Globus pallidus (tissue), 1 donor: ENCODE results near the gene SUMO1.
A peak's percentile ranks its signal among the peaks of the same experiment; 100 is the strongest.

ENCODE experiments used
- DNase-seq: peaks from one replicate; pipeline ENCODE4 v3.0.0-alpha.2; 2015; ENCODE audit warnings: low spot score

Gene SUMO1

GRCh38 chr2:202196727-202197126 is 41.7 kb downstream of the SUMO1 start:
- no peak for DNase-seq

GRCh38 chr2:202194418-202194817 is 44.0 kb downstream of the SUMO1 start:
- DNase-seq, result no peak

- DNase-seq, result no peak
These were observed 44.5 kb downstream of the SUMO1 start for GRCh38 chr2:202193881-202194353.

- no peak for DNase-seq
These were observed 45.1 kb downstream of the SUMO1 start for GRCh38 chr2:202193305-202193704.

- DNase-seq, result no peak
These were observed 50.8 kb downstream of the SUMO1 start for GRCh38 chr2:202187570-202187969.

- DNase-seq, result no peak
These were observed 51.7 kb downstream of the SUMO1 start for GRCh38 chr2:202186641-202187202.

- no peak for DNase-seq
These were observed 53.2 kb downstream of the SUMO1 start for GRCh38 chr2:202185156-202185555.

GRCh38 chr2:202184557-202184956 is 53.8 kb downstream of the SUMO1 start:
- no peak for DNase-seq

- DNase-seq, result peak; percentile 41
These were observed 59.9 kb downstream of the SUMO1 start for GRCh38 chr2:202178346-202178958.

- no peak for DNase-seq
These were observed 65.8 kb downstream of the SUMO1 start for GRCh38 chr2:202172439-202173211.

- DNase-seq, result no peak
These were observed 67.1 kb downstream of the SUMO1 start for GRCh38 chr2:202171241-202171825.

- DNase-seq, result no peak
These were observed 68.5 kb downstream of the SUMO1 start for GRCh38 chr2:202169832-202170424.

- DNase-seq, result no peak
These were observed 69.3 kb downstream of the SUMO1 start for GRCh38 chr2:202169131-202169530.

- DNase-seq, result no peak
These were observed 72.5 kb downstream of the SUMO1 start for GRCh38 chr2:202165945-202166344.

- no peak for DNase-seq
These were observed 73.2 kb downstream of the SUMO1 start for GRCh38 chr2:202165208-202165607.

- no peak for DNase-seq
These were observed 74.0 kb downstream of the SUMO1 start for GRCh38 chr2:202164411-202164810.

GRCh38 chr2:202161151-202161835 is 77.1 kb downstream of the SUMO1 start:
- DNase-seq, result no peak

GRCh38 chr2:202158796-202159195 is 79.6 kb downstream of the SUMO1 start:
- DNase-seq, result no peak

- no peak for DNase-seq
These were observed 81.0 kb downstream of the SUMO1 start for GRCh38 chr2:202157211-202157990.
